PC-9 (cell line): ENCODE results near the gene IL1RN.

Source experiments
- CTCF ChIP-seq: fragments of 200-600 bp; sonication (generic); conservative IDR thresholded peaks from 2 replicates; pipeline ENCODE4 v1.6.1; 2017; ENCODE audit warnings: mixed run types, antibody characterized with exemption, mild to moderate bottlenecking, moderate library complexity
- EZH2 ChIP-seq: fragments of 200-600 bp; sonication (generic); IDR thresholded peaks from 2 replicates; pipeline ENCODE4 v1.8.0; 2017; ENCODE audit warnings: antibody characterized with exemption, low read depth

- TF ChIP-seq CTCF, result no peak
- no peak for TF ChIP-seq EZH2
These were observed 47.7 kb downstream of the IL1RN start for GRCh38 chr2:113175042-113175628.
